Stimulated activated CD4-positive, alpha-beta T cell treated with anti-CD3 and anti-CD28 coated beads, Interleukin-4, amount 100 ng/mL, for 4 hours (primary cell): ENCODE data around the gene PPP1R10.

ENCODE experiments used
- DNase-seq, 2 experiments: peaks; one replicate each; pipeline ENCODE4 v3.0.0-alpha.2; 2020

PPP1R10 gene

DNA sequence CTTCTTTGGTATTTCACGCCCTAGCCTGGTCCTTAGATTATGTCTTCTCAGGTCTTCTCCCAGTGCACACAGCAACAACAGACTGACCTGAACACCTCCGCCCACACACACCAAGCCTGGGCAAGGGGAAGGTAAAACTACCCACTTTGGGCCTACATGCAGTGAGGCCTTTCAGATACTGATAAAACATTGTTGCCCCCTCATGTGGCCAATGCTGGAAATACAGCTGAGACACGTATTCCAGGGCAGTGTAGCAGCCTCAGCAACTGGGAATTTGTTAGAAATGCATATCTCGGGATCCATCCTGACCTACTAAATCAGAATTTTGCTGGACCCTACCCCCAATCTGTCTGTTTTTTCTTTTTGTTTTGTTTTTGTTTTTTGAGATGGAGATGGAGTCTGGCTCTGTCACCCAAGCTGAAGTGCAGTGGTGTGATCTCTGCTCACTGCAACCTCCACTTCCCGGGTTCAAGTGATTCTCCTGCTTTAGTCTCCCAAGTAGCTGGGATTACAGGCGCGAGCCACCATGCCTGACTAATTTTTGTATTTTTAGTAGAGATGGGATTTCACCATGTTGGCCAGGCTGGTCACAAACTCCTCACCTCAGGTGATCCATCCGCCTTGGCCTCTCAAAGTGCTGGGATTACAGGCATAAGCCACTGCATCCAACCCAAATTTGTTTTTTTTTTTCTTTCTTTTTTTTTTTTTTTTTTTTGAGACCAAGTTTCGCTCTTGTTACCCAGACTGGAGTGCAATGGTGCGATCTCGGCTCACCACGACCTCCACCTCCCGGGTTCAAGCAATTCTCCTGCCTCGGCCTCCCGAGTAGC is 19.5 kb downstream of the PPP1R10 start:
- DNase-seq: peak; percentile 70 to 72

DNA sequence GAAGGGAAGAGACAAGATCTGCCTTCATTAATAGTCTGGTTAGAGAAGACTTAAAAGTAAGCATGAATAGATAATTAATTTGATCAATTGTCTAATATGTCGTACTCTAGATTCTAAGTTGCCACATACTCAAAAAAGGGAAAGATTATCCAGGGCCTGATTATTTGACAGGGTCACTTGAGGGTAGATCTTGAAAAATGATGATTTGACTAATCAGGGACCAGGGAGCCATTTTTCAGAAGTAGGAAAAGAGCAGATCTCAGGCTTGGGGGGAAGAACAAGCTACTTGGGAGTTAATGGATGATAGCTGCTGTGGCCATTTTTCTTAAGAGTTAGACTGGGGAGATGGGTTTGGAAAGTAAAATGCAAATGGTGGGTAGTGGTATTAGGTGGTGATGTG is 24.8 kb downstream of the PPP1R10 start:
- DNase-seq: no peak

DNA sequence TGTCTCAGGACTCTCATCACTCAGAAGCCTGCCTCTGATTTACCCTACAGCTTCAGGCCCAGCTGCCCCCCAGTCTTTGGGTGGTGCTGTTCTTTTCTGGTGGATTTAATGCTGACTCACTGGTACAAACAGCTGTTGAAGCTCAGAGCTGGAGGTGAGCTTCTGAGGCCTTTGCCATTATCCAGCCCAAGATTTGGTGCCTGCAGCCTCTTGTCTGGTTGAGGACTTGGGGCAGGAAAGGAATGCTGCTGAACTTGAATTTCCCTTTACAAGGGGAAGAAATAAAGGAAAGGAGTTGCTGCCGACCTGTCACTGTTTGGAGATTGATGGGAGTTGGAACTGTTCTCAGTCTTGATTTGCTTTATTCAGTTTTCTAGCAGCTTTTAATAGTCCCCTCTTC is 26.0 kb downstream of the PPP1R10 start:
- no peak for DNase-seq

DNA sequence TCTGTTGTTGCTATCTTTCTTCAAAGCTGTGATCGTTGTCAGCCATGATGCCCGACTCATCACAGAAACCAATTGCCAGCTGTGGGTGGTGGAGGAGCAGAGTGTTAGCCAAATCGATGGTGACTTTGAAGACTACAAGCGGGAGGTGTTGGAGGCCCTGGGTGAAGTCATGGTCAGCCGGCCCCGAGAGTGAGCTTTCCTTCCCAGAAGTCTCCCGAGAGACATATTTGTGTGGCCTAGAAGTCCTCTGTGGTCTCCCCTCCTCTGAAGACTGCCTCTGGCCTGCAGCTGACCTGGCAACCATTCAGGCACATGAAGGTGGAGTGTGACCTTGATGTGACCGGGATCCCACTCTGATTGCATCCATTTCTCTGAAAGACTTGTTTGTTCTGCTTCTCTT is 26.5 kb downstream of the PPP1R10 start:
- no peak for DNase-seq

DNA sequence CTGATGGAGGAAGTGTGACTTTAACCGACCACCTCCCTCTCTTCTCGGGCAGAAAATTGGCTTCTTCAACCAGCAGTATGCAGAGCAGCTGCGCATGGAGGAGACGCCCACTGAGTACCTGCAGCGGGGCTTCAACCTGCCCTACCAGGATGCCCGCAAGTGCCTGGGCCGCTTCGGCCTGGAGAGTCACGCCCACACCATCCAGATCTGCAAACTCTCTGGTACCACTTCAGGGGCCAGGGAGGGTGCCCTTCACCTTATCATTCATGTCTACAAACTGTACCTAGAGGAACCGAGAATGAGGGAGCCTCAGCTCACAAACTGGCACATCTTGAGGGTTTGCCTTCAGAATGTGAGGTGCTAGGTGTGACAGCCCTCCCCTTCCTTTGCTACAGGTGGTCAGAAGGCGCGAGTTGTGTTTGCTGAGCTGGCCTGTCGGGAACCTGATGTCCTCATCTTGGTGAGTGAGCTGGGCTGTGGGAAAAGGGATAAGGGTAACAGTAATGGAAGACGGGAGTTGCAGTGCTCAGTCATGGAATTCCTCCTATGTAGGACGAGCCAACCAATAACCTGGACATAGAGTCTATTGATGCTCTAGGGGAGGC is 27.2 kb downstream of the PPP1R10 start:
- no peak for DNase-seq

DNA sequence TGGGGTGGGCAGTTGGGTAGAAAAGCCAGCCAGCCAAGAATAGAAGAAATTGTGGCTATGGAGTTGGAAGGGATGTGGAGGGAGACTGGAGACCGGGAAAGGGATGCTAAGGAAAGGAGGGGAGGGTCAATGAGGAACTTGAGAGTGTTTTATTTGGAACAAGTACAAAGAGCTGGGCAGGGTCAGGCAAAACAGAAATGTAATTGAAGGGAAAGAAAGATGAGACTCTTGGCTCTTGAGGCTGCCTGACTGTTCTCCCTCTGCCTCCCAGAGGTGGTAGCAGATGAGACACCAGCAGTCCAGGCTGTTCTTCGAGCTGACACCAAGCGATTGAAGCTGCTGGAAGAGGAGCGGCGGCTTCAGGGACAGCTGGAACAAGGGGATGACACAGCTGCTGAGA is 33.1 kb downstream of the PPP1R10 start:
- DNase-seq: no peak

DNA sequence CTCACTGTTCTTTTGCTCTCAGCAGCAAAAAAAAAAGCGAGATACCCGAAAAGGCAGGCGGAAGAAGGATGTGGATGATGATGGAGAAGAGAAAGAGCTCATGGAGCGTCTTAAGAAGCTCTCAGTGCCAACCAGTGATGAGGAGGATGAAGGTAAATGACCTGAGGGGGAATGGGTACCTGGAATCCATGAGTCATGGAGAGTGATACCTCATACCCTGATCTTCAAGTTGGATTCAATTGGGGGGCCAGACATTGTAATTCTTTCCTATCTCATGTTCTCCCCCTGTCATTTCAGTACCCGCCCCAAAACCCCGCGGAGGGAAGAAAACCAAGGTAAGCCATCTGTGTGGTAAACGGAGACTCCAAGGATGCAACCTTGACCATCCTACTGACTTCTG is 39.0 kb downstream of the PPP1R10 start:
- DNase-seq: no peak

DNA sequence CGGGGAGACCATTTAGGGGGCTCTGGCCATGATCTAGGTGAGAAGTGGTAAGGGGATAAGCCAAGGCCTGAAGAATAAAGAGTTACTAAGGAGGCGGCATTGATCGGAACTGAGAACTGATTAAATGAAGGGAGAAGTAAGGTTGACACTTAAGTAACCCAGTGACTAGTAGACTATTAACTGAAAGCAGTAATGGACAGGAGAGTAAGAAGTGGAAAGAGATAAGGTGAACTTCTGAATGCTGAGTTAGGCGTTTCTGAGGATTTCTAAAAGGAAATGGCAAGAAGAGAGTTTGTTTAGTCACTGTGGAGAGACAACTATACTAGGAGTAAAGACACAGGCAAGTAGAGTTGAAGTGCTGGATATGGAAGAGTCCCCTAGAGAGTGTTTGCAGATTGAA is 43.9 kb downstream of the PPP1R10 start:
- no peak for DNase-seq

DNA sequence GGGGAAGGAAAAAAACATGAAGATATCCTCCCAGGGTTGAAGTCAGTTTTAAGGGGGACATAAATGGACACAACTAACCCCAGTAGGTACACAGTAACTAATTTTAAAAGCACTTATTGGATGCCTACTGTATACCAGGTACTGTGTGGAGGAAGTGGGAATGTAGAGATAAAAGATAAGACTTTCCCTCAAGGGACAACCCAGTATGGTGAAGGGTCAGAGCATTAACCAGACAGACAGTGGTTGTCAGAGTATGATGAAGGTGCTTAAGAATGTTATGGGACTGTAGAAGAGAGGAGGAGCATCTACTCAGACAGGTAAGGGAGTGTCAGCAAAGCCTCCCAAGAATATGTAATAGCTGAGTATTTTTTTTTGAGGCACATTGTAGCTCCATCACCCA is 44.9 kb downstream of the PPP1R10 start:
- no peak for DNase-seq

DNA sequence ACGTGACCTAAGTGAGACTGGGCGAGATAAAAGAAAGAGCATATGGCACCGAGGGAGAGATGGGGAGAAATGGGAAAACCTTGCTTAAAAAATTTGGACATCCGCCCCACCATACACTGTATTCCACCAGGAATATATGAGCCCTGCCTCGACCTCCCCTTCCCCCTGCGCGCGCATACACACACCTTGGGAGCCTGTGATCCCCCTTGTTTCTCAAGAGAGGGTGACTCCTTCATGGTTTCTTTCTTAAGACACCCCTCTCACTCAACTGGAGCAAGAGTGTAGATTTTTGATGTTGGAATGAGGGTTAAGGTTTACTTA is 45.3 kb downstream of the PPP1R10 start:
- DNase-seq: no peak

DNA sequence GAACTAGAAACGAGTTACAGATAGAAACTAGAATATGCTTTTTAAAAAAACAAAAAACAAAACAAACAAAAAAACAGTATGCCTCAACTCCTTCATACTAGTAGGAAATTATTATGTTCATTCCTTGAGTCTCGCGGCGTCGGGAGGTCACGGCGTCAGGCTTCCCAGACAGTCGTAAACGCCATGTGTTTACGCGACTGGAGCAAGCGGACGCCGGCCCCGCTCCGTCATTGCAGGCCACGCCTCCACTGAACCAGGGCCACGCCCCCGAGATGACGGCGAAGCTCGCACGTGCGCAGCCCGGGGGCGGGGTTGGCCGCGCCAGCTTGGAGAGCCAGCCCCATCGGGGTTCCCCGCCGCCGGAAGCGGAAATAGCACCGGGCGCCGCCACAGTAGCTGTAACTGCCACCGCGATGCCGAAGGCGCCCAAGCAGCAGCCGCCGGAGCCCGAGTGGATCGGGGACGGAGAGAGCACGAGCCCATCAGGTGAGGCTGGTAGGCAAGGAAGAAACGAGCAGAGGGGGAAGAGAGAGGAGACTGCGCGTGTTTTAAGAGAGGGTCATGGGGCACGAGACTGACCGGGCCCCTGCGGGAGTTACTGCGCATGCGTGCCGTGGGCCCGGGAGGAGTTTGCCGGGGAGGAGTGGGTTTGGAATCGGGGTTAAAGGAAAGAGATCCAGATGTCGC is 45.8 kb downstream of the PPP1R10 start, which contains the start of gene ABCF1:
Gene ABCF1, plus strand, starts transcription at position 368 of the 687 bp plus-strand sequence. Its CDS starts 46 bp downstream, at position 414.
- peak; percentile 99 for DNase-seq

DNA sequence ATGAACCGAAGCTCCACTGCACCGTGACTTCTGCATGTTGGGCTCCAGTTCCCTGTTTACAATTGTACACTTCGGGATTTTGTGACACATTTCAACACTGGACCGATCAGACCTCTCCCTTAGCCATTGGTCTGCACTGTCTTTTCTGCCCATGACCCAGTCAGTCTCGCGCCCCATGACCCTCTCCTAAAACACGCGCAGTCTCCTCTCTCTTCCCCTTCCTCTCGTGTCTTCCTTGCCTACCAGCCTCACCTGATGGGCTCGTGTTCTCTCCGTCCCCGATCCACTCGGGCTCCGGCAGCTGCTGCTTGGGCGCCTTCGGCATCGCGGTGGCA is 46.3 kb downstream of the PPP1R10 start:
- no peak for DNase-seq

DNA sequence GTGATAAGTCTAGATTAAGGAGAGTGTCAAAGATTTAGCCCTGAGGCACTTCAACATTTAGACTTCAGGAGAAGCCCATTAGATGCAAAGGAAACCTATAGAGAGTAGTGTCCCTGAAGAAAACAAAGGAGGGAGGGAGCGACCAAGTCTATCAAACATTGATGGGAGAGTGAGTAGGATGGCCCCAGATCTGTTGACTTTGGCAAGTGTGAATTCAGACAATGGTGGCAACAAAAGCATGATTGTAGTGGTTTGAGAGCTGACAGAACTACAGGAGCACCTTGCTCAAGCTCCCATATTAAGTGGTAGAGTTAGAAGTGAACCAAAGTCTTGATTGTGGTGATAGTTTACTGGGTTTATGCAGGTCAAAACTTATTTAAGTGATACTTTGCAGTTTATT is 46.8 kb downstream of the PPP1R10 start:
- DNase-seq: no peak

DNA sequence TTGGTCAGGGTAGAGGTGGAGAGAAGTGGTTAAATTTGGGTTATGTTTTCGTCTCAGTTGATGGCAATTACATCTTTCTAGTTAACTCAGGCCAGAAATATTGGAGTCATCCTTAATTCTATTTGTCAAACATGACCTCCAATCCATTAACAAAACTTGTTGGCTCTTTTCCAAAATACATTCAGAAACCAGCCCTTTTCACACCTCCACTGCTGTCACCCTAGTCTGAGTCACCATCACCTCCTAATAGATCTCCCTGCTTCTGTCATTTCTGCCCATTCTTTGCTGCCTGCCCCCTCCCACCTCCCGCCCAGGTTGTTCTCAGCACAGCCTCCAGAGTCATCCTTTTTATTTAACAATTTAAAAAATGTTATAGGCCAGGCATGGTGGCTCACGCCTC is 48.8 kb downstream of the PPP1R10 start:
- peak; percentile 30 to 43 for DNase-seq

DNA sequence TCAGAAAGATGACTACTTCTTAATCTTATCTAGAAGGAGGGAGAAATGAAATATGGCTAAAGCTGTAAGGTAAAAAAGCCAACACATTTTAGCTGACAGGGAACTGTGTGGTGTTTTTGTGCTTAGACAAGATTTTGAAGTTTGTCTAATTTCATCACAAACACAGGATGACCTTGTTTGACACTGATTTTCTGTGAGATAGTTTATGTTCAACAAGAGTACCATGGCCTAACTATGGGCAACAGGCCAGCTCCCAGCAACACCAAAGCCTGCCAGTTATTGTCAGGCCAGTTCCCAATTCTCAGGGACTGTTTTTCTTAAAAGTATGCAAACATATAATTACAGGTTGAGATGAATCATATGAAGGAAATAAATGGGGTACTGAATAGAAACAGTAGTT is 51.3 kb downstream of the PPP1R10 start:
- no peak for DNase-seq

DNA sequence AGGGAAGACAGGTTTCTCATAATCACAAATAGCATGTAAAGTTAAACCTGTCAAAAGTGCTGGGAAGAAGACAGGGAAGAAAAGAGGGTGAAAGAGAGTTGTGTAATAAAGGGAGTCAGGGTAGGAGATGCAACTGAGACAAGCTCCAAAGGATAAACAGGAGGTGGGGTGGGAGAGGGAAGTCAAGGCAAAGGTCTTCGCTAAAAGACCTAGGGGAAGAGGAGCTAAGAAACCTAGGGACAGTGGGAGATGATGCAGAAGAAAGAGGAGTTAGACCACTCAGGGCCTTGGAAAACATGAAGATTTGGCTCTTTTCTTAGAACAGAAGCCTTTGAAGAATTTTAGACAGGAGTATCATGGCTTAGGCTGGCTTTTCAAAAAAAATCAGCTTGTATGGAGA is 52.9 kb downstream of the PPP1R10 start:
- DNase-seq: no peak

DNA sequence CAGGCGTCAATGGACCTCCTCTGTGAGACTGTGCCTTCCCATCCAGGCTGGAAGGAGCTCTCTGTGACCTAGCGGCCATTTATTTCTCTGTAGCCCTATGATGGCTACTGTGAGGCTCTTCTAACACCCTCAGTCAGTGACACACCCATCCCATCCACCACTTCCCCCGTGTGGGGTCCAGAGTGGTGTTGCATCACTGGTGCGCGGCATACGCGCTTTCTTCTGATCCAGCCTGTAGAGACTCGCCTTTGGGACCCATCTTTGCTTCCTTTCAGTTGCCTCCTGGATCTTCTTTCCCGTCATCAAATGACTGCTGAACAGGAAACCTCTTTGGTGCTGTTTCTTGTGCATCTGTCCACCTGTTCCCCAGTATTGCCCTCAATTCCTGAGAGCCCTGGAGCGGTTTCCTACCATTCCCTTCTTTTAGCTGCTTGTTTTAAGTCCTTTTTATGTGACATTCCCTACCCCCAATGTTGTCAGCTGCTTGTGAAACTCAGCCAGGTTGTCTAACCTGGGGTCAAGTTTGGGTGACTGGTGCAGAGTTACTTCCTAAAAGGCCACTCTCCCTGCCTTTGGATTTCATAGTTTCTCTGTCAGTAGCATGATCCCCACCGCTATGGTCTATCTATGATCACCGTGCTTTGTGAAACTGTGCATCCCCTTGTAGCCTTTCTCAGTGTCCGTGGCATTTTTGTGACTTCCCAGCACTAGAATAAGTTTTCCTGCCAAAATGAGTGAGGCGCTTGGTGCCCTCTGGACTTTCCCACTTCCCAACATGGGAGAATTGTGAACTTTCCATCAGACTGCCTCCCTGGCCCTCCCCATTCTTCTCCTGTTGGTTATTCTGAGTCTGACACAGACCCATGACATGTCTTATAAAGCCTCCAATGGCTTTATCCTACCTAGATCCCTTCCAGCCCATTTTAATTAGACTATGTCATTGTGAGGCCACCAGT is 54.3 kb downstream of the PPP1R10 start:
- no peak for DNase-seq

DNA sequence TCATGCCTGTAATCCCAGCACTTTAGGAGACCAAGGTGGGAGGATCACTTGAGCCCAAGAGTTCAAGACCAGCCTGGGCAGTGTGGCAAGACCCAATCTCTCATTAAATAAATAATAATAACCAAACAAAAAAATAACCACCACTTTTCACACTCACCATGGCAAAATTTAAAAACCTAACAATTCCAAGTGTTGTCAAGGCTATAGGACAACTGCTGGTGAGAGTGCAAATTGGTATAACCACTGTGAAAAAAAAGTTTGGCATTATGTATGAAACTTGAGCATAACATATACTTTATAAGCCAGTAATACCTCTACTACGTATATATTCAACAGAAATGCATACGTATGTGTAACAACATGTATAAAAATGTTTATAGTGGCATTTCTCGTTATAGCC is 56.1 kb downstream of the PPP1R10 start:
- DNase-seq: no peak

DNA sequence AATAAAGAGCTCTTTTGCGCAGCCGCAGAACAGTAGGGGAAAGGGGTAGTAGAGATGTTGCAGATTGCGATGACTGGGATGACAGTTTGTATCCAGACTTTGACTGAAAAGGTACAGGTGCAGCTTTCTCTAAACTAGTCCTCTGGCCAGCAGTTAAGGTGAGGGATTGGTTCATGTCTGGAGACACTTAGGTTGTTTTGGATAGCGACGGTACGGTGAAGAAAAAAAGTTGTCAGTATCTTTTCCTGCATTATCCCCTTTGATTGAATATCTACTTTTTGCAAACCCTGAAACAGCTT is 59.4 kb downstream of the PPP1R10 start:
- peak in 1 of 2 experiments; percentile 77 for DNase-seq

DNA sequence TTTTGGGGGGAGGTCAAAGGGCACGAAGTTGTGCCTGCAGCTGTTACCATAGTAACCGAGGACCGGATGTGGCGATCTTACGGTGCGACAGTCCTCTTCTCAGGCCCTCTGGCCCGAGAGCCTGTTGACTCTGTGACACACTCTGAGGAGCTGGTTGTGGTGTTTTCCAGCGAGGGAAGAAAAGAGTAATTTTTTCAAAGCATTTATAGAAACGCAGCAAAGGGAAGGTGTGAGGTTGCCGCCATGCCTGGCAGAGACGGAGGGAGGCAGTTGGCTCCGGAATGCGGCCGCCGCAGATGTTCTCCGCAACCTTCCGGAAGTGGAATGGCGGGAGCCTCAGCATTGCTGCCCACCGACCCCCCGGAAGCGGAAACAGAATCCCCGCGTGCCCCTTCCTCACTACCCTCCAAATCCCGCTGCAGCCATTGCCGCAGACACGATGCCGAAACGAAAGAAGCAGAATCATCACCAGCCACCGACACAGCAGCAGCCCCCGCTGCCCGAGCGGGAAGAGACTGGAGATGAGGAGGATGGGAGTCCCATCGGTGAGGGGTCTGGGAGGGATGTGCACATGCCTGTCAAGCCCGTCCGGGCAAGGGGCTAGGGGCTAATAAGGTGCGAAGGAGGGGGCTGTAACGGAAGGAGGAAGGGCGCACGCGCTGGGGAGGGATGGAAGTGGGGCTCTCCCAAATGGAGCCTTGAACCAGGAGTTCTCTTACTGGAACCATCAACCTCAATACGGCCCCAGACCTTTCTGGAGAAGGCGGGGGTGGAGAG is 59.9 kb downstream of the PPP1R10 start, which contains the start of gene PRR3:
Gene PRR3, plus strand, starts transcription at position 390 of the 777 bp plus-strand sequence. Its CDS starts 50 bp downstream, at position 440.
- DNase-seq: peak; percentile 77 to 79

DNA sequence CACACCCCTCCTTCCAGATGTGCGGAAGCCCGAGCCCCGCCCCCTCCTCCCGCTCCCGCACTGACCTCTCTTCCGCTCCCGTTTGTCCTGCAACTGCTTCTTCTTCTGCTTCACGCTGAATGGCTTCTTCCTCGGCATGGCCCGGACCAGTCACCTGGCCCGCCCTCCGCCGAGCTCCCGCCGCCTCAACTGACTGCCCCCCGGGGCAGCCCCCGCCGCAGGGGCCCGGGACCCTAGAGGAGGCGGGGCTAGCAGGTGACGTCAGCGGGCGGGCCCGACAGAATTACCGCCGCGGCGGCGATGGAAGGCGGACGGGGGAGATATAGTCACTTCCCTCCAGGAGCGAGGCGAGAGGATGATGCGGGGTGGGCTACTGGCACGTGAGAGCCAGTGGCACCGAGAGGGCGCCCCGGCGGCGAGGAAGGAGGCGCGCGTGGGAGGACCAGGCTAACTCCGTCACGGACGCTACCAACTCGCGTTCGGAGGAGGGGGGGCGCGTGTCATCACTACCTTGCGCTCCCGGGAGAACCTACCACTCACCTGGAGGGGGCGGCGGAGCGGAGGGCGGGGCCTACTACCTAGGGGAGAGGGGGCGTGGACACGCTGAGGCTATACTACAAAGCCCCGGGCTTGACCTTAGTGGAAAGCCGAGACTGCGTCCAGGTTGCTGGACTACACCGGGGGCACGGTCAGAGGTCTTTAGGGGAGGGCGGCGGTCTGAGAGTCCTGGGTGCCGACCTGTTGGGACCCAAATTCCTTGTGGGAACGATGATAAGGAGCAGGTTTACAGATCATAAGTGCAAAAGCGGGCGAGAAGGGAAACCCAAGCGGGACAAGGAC is 60.8 kb downstream of the PPP1R10 start, which contains the start of gene GNL1:
Gene GNL1, minus strand, starts transcription at position 424 of the 840 bp plus-strand sequence. Its CDS starts 286 bp downstream, at position 138.
- peak; percentile 99 for DNase-seq

DNA sequence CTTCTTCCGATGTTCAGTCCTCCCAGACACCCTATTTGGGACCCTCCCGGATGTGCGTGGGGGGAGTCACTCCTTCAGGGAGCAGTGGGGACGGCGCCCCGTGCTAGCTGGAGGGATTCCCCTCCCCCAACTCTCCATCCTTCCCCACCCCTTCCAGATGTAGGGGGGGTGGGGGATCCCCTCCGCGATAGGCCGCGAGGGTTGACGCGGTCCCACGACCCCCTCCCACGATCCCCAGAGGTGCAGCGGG is 61.3 kb downstream of the PPP1R10 start:
- no peak for DNase-seq
